AG04450 (cell line): ENCODE data around the gene UBQLN3. TPM values are rescaled to one million over a fixed set of nuclear protein-coding genes. Genes with fewer than 3 reads are reported as not detected.

Source experiments
- CTCF ChIA-PET: fragments of 300-600, 350-600 bp; formaldehyde crosslinking; extraction: SDS; loops from one replicate; lab custom pipeline; 2022; ENCODE audit warnings: antibody characterized with exemption, inconsistent platforms; lab: Charles Lee
- POLR2A ChIA-PET: fragments of 350-600 bp; formaldehyde crosslinking; extraction: SDS; loops from one replicate; lab custom pipeline; 2021; ENCODE audit warnings: antibody characterized with exemption, inconsistent platforms; lab: Yijun Ruan, JAX
- DNase-seq: peaks from one replicate; pipeline ENCODE4 v3.0.0-alpha.2; 2011; ENCODE audit warnings: low read depth, low spot score
- H3K27ac ChIP-seq: one replicate; pipeline ENCODE4 v1.5.1; 2012; ENCODE audit warnings: low read depth, low read length, control low read depth
- H3K27me3 ChIP-seq: one replicate; pipeline ENCODE4 v1.6.0; 2012; ENCODE audit warnings: low read length; ENCODE audit not compliant: control insufficient read depth, insufficient read depth
- H3K4me3 ChIP-seq: 2 replicates; pipeline ENCODE4 v1.5.1; 2011; ENCODE audit warnings: mild to moderate bottlenecking, low read depth, low read length, control low read depth
- H3K9me3 ChIP-seq: 2 replicates; pipeline ENCODE4 v1.5.1; 2012; ENCODE audit warnings: low read length; ENCODE audit not compliant: control insufficient read depth, insufficient read depth
- CTCF ChIP-seq: IDR thresholded peaks from 2 replicates; pipeline ENCODE4 v1.5.1; 2011; ENCODE audit warnings: low read depth, low read length, control low read depth, inconsistent platforms
- polyA minus RNA-seq: library from RNA; depleted of rRNA, polyadenylated mRNA; stranded (reverse); fragments of >200 nt; gene quantifications from 2 replicates; pipeline ENCODE4 v1.2.3, GENCODE V29; 2011; rRNA and poly(A)+ RNA removed
- polyA plus RNA-seq: library from polyadenylated mRNA; depleted of rRNA; stranded (reverse); fragments of >200 nt; gene quantifications from 2 replicates; pipeline ENCODE4 v1.2.3, GENCODE V29; 2011; rRNA removed

UBQLN3 gene
- polyA plus RNA-seq (not detected in 2 replicates), polyA minus RNA-seq (0.28 and 0.52 TPM in 2 replicates)

GRCh38 chr11:5509803-5510202, at the start of gene UBQLN3:
Gene UBQLN3 (minus strand): TSS chr11:5509957. CDS start chr11:5509558, 399 bp downstream.
- no peak within 1 kb of the TSS for H3K4me3 ChIP-seq
- no peak for DNase-seq
- ChIA-PET POLR2A (no interaction called here), CTCF (interaction anchor here (0.6 to 0.7 kb wide), 2 partner anchors 143 to 477 kb away, joined by 3 to 5 read pairs; partner anchors contain the start of gene OR52L1)
- H3K27ac ChIP-seq = no peak within 1 kb of the TSS
- H3K9me3 ChIP-seq = no peaks in the 10 kb centered on the region
- TF ChIP-seq CTCF = no peak
- no peaks in the 10 kb centered on the region for H3K27me3 ChIP-seq

GRCh38 chr11:5557751-5558150, 48.0 kb upstream of the UBQLN3 start:
- POLR2A ChIA-PET = no interaction called here
- CTCF ChIA-PET = no interaction called here
- no peak overlapping the region for H3K27ac ChIP-seq
- no peak overlapping the region for H3K4me3 ChIP-seq
- no peak for DNase-seq
- peaks cover 2% of the 10 kb centered on the region for H3K27me3 ChIP-seq
- H3K9me3 ChIP-seq = no peaks in the 10 kb centered on the region
- no peak for TF ChIP-seq CTCF

GRCh38 chr11:5556596-5557188, 46.9 kb upstream of the UBQLN3 start:
- ChIA-PET POLR2A (no interaction called here), CTCF (no interaction called here)
- no peak for DNase-seq
- Histone ChIP-seq H3K27ac (no peak overlapping the region), H3K27me3 (peaks cover 2% of the 10 kb centered on the region), H3K4me3 (no peak overlapping the region), H3K9me3 (no peaks in the 10 kb centered on the region)
- TF ChIP-seq CTCF = no peak

GRCh38 chr11:5553343-5553742, 43.6 kb upstream of the UBQLN3 start:
- peak; percentile 22; the same call in 1 of the 2 replicates for TF ChIP-seq CTCF
- Histone ChIP-seq H3K27ac (no peak overlapping the region), H3K9me3 (no peaks in the 10 kb centered on the region), H3K4me3 (no peak overlapping the region), H3K27me3 (peaks cover 2% of the 10 kb centered on the region)
- CTCF ChIA-PET = no interaction called here
- DNase-seq = no peak
- POLR2A ChIA-PET = no interaction called here

GRCh38 chr11:5550440-5551095, 40.8 kb upstream of the UBQLN3 start:
- Histone ChIP-seq H3K27ac (no peak overlapping the region), H3K27me3 (no peaks in the 10 kb centered on the region), H3K9me3 (no peaks in the 10 kb centered on the region), H3K4me3 (no peak overlapping the region)
- CTCF ChIA-PET = interaction anchor here (0.7 to 1.6 kb wide), 2 partner anchors 74 to 587 kb away, joined by 4 to 7 read pairs; no protein-coding TSS in a partner anchor
- no peak for TF ChIP-seq CTCF
- peak; percentile 23 for DNase-seq
- POLR2A ChIA-PET = no interaction called here
